Measurements from ENCODE around the gene DAND5. TPM values are rescaled to one million over a fixed set of nuclear protein-coding genes. Genes with fewer than 3 reads are reported as not detected.

The DAND5 gene
- total and polyA plus RNA-seq, 2 of the 13 experiments (the other 11 are each of a cell fraction or from before 2014, with no cell fraction given): 0.04 TPM; not detected in 1

DNA sequence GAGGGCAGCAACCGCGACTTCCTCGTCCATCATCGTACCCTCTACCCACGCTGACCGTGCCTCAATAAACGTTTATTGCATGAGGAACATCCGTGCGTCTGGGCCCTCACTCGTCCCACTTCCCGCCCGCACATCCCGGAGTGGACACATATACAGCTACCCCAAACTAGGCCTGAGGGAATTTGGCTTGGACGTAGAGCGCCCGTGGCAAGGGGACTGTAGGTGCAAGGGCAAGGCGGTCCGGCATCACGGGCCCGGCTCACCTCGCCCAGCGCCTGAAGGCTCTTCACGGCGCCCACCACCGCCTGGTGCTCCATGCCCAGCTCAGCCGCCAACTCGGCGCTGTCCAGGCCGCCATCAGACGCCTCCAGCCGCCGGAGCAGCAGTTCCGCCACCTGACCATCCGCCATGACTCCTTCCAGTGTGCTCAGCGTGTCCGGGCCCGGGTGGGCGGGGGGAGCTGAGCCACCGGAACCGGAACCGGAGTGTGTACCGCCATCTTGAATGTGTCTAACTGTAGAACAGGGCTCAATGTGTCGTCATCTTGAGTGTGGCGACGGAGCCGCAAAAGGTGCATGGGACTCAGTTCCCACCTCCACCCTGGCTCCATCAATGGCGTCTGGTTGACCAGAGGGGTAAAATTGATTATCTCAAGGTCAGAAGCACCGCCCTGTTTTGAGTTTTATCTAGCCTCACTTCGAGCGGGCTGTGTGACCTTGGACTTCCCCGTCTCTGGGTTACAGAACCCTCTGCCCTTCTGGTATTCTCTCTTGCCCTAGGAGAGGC lies 35.9 kb upstream of the DAND5 start, which contains the start of gene FARSA (continued):
- TF ChIP-seq, protein P1, sequence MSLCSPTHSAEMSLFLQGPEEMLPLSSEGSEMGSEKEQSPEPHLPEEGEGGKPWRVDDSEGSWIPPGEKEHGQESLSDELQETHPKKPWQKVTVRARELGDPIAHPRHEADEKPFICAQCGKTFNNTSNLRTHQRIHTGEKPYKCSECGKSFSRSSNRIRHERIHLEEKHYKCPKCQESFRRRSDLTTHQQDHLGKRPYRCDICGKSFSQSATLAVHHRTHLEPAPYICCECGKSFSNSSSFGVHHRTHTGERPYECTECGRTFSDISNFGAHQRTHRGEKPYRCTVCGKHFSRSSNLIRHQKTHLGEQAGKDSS (CRISPR knock-in tag; IDR thresholded peaks at IDR 0.05; ENCODE audit: borderline replicate concordance, low read depth): peak; percentile 99
- TF ChIP-seq ARHGAP35 (CRISPR knock-in tag; IDR thresholded peaks at IDR 0.05; ENCODE audit: borderline replicate concordance): no peak; the same call in 1 of the 2 replicates
- TF ChIP-seq REPIN1 (CRISPR knock-in tag; IDR thresholded peaks at IDR 0.05; ENCODE audit: borderline replicate concordance, low read depth): peak; percentile 68
- TF ChIP-seq FOXP1 (IDR thresholded peaks at IDR 0.05): no peak
- no peak for TF ChIP-seq FOXP1 (CRISPR knock-in tag; IDR thresholded peaks at IDR 0.05)
- TF ChIP-seq, protein P2, sequence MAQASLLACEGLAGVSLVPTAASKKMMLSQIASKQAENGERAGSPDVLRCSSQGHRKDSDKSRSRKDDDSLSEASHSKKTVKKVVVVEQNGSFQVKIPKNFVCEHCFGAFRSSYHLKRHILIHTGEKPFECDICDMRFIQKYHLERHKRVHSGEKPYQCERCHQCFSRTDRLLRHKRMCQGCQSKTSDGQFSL (CRISPR knock-in tag; IDR thresholded peaks at IDR 0.05): no peak
- TF ChIP-seq ZNF788 (CRISPR knock-in tag; IDR thresholded peaks at IDR 0.05; ENCODE audit: borderline replicate concordance): peak; percentile 77; the same call in 1 of the 2 replicates
- TF ChIP-seq MXD4 (CRISPR knock-in tag; IDR thresholded peaks at IDR 0.05): peak; percentile 88; the same call in 1 of the 2 replicates
- TF ChIP-seq, protein P3, sequence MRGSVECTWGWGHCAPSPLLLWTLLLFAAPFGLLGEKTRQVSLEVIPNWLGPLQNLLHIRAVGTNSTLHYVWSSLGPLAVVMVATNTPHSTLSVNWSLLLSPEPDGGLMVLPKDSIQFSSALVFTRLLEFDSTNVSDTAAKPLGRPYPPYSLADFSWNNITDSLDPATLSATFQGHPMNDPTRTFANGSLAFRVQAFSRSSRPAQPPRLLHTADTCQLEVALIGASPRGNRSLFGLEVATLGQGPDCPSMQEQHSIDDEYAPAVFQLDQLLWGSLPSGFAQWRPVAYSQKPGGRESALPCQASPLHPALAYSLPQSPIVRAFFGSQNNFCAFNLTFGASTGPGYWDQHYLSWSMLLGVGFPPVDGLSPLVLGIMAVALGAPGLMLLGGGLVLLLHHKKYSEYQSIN (CRISPR knock-in tag; IDR thresholded peaks at IDR 0.05; ENCODE audit: borderline replicate concordance): no peak
- 0 out of 2 replicates have a peak, but pooled peaks have one; percentile 62 for TF ChIP-seq ATF7-NPFF (CRISPR knock-in tag; IDR thresholded peaks at IDR 0.05; ENCODE audit: low read depth)
- no peak for TF ChIP-seq XBP1 (CRISPR knock-in tag; IDR thresholded peaks at IDR 0.05)
- TF ChIP-seq ZBTB42 (CRISPR knock-in tag; IDR thresholded peaks at IDR 0.05): no peak
- TF ChIP-seq ZKSCAN5 (CRISPR knock-in tag; IDR thresholded peaks at IDR 0.05): no peak
- no peak for TF ChIP-seq NR2F1 (CRISPR knock-in tag; IDR thresholded peaks at IDR 0.05)
- no peak for TF ChIP-seq BRCA1 (CRISPR knock-in tag; IDR thresholded peaks at IDR 0.05)
- TF ChIP-seq EEA1 (CRISPR knock-in tag; IDR thresholded peaks at IDR 0.05; ENCODE audit: borderline replicate concordance): no peak
- TF ChIP-seq, protein P4, sequence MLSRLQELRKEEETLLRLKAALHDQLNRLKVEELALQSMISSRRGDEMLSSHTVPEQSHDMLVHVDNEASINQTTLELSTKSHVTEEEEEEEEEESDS (CRISPR knock-in tag; IDR thresholded peaks at IDR 0.05; ENCODE audit: borderline replicate concordance): no peak
- no peak; the same call in 1 of the 2 replicates for TF ChIP-seq GPN1 (CRISPR knock-in tag; IDR thresholded peaks at IDR 0.05; ENCODE audit: borderline replicate concordance)
- no peak for TF ChIP-seq JUNB (CRISPR knock-in tag; IDR thresholded peaks at IDR 0.05; ENCODE audit: borderline replicate concordance)
- peak; percentile 92 for TF ChIP-seq POLR2AphosphoS5 (IDR thresholded peaks at IDR 0.05; ENCODE audit: low read depth, low read length)
- TF ChIP-seq SRY (CRISPR knock-in tag; IDR thresholded peaks at IDR 0.05): 0 out of 2 replicates have a peak, but pooled peaks have one; percentile 49
- no peak for TF ChIP-seq SMC3 (IDR thresholded peaks at IDR 0.05; ENCODE audit: low read length)
- TF ChIP-seq ZNF160 (CRISPR knock-in tag; IDR thresholded peaks at IDR 0.05): no peak
- peak; percentile 89; the same call in 1 of the 2 replicates for TF ChIP-seq YEATS2 (CRISPR knock-in tag; IDR thresholded peaks at IDR 0.05; ENCODE audit: borderline replicate concordance)
- TF ChIP-seq, protein P5, sequence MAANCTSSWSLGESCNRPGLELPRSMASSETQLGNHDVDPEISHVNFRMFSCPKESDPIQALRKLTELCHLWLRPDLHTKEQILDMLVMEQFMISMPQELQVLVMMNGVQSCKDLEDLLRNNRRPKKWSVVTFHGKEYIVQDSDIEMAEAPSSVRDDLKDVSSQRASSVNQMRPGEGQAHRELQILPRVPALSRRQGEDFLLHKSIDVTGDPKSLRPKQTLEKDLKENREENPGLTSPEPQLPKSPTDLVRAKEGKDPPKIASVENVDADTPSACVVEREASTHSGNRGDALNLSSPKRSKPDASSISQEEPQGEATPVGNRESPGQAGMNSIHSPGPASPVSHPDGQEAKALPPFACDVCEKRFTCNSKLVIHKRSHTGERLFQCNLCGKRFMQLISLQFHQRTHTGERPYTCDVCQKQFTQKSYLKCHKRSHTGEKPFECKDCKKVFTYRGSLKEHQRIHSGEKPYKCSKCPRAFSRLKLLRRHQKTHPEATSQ (CRISPR knock-in tag; IDR thresholded peaks at IDR 0.05; ENCODE audit: borderline replicate concordance): 0 out of 2 replicates have a peak, but pooled peaks have one; percentile 48
- 0 out of 2 replicates have a peak, but pooled peaks have one; percentile 91 for TF ChIP-seq SMAD1 (CRISPR knock-in tag; IDR thresholded peaks at IDR 0.05; ENCODE audit: borderline replicate concordance, low read depth)

Measured in HepG2 (cell line).